Loucy (cell line): ENCODE measurements around the gene PLA2G4E.

Experiments
- H2AFZ ChIP-seq: fragments of 200-600 bp; sonication (generic); 2 replicates; pipeline ENCODE4 v1.6.0; 2016; ENCODE audit warnings: antibody characterized with exemption, mild to moderate bottlenecking, low read length, moderate library complexity
- H3F3A ChIP-seq: fragments of 200-600 bp; 2 replicates; pipeline ENCODE4 v1.6.0; 2016; ENCODE audit warnings: antibody characterized with exemption, low read depth, mild to moderate bottlenecking
- H3K27me3 ChIP-seq: fragments of 200-600 bp; sonication (generic); 2 replicates; pipeline ENCODE4 v1.6.1; 2014; ENCODE audit warnings: low read length, mild to moderate bottlenecking; ENCODE audit not compliant: insufficient read depth, poor library complexity, severe bottlenecking
- H3K36me3 ChIP-seq: fragments of 200-600 bp; sonication (generic); 2 replicates; pipeline ENCODE4 v1.6.1; 2016; ENCODE audit warnings: low read length; ENCODE audit not compliant: insufficient read depth
- H3K4me1 ChIP-seq: fragments of 200-600 bp; sonication (generic); 2 replicates; pipeline ENCODE4 v1.5.1; 2014; ENCODE audit warnings: low read length, mild to moderate bottlenecking; ENCODE audit not compliant: insufficient read depth, poor library complexity, severe bottlenecking
- H3K4me2 ChIP-seq: fragments of 200-600 bp; sonication (generic); 2 replicates; pipeline ENCODE4 v1.6.0; 2014; ENCODE audit warnings: antibody characterized with exemption, low read length, low read depth, mild to moderate bottlenecking; ENCODE audit not compliant: poor library complexity, severe bottlenecking
- H3K4me3 ChIP-seq: fragments of 200-600 bp; sonication (generic); 2 replicates; pipeline ENCODE4 v1.5.1; 2014; ENCODE audit warnings: low read length, mild to moderate bottlenecking, mixed read lengths; ENCODE audit not compliant: poor library complexity, severe bottlenecking
- H3K79me2 ChIP-seq: fragments of 200-600 bp; sonication (generic); 2 replicates; pipeline ENCODE4 v1.6.1; 2014; ENCODE audit warnings: low read length; ENCODE audit not compliant: insufficient read depth
- H3K9ac ChIP-seq: fragments of 200-600 bp; sonication (generic); 2 replicates; pipeline ENCODE4 v1.6.0; 2014; ENCODE audit warnings: mild to moderate bottlenecking, low read depth, low read length, moderate library complexity; ENCODE audit not compliant: poor library complexity, severe bottlenecking
- H3K9me2 ChIP-seq: fragments of 200-600 bp; sonication (generic); replicated peaks from 2 replicates; pipeline ENCODE4 v1.6.1; 2016; ENCODE audit warnings: low read depth, low read length, mixed read lengths
- H3K9me3 ChIP-seq: fragments of 200-600 bp; sonication (generic); 2 replicates; pipeline ENCODE4 v1.6.1; 2014; ENCODE audit warnings: mild to moderate bottlenecking, antibody characterized with exemption, low read length, low read depth; ENCODE audit not compliant: insufficient read depth
- H4K20me1 ChIP-seq: fragments of 200-600 bp; sonication (generic); 2 replicates; pipeline ENCODE4 v1.6.0; 2014; ENCODE audit warnings: antibody characterized with exemption, low read length, mild to moderate bottlenecking; ENCODE audit not compliant: insufficient read depth, poor library complexity, severe bottlenecking
- EZH2phosphoT487 ChIP-seq: fragments of 200-600 bp; IDR thresholded peaks from 2 replicates; pipeline ENCODE4 v1.6.1; 2018; ENCODE audit warnings: antibody characterized with exemption, mild to moderate bottlenecking, moderate library complexity, borderline replicate concordance
- TF ChIP-seq, protein P1 (sequence below): fragments of 200-600 bp; sonication (generic); conservative IDR thresholded peaks from 2 replicates; pipeline ENCODE4 v1.5.1; 2014; ENCODE audit warnings: mild to moderate bottlenecking, antibody characterized with exemption, low read length

PLA2G4E gene

DNA sequence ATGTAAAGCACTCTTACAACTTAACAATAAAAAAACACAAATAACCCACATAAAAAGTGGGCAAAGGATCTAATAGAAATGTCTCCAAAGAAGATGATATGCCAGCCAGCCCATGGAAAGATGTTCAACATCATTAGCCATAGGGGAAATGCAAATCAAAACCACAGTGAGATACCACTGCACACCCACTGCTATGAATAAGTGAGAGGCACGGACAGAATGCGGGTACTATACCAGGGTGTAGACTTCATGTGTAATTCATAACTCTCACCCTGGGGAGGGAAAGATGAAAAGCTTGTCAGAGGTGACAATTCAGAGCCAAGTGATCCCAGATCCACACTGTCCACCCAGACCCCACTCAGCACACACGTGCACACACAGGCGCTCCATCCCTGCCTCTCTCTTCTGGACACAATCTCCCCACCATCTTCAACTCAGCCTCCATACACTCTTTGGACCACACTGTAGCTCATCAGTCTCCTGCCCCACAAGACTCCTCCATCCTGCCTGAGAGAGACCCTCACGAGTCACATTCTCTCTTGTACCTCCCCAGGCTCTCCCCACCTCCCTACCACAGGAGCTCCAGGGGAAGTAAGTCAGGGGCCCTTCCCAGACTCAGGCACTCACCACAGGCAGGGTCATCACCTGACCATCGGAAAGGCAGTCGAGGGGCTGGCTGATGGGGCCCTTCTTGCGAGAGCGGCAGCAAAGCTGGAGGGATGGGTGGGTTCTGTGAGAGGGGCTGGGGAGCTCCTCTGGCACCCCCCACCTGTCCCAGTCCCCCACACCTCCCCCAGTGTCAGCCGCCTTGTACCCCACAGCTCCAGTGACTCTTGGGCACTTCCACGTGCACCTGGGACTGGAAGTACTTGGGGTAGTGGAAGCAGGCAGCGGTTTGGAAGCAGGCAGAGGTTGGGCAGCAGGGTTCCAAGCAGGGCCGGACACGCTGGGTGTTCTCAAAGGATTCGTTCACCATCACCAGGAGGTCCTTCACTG is 21.3 kb downstream of the PLA2G4E start:
- H3K4me1 ChIP-seq = no peaks in the 10 kb centered on the region
- H4K20me1 ChIP-seq = no peaks in the 10 kb centered on the region
- H3K36me3 ChIP-seq = no peaks in the 10 kb centered on the region
- H3K4me3 ChIP-seq = no peak overlapping the region
- H3F3A ChIP-seq = no peaks in the 10 kb centered on the region
- no peak overlapping the region for H2AFZ ChIP-seq
- no peak overlapping the region for H3K9ac ChIP-seq
- H3K9me3 ChIP-seq = no peaks in the 10 kb centered on the region
- no peaks in the 10 kb centered on the region for H3K79me2 ChIP-seq
- no peak overlapping the region for H3K4me2 ChIP-seq
- no peak for TF ChIP-seq EZH2phosphoT487
- TF ChIP-seq, protein P1, sequence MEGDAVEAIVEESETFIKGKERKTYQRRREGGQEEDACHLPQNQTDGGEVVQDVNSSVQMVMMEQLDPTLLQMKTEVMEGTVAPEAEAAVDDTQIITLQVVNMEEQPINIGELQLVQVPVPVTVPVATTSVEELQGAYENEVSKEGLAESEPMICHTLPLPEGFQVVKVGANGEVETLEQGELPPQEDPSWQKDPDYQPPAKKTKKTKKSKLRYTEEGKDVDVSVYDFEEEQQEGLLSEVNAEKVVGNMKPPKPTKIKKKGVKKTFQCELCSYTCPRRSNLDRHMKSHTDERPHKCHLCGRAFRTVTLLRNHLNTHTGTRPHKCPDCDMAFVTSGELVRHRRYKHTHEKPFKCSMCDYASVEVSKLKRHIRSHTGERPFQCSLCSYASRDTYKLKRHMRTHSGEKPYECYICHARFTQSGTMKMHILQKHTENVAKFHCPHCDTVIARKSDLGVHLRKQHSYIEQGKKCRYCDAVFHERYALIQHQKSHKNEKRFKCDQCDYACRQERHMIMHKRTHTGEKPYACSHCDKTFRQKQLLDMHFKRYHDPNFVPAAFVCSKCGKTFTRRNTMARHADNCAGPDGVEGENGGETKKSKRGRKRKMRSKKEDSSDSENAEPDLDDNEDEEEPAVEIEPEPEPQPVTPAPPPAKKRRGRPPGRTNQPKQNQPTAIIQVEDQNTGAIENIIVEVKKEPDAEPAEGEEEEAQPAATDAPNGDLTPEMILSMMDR = no peak
- H3K27me3 ChIP-seq = no peaks in the 10 kb centered on the region
- no peaks in the 10 kb centered on the region for H3K9me2 ChIP-seq

DNA sequence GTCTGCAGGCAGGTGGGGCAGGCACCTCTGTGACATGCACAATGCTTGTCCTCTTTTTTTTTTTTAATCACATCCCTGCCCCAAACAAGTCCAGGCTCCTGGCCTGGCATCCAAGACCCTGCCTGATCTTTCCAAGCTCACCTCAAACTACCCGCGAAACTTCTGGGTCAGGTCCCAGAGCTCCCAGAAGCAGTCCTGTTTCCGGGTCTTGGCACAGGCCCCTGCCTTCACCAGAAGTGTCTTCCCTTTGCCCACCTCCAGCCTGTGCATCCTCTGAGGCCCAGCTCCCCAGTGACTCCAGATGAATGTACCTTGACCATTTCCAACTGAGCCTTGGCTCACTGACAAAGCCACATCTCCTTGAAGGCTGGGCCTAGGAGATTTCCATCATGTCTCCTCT is 23.0 kb downstream of the PLA2G4E start:
- no peaks in the 10 kb centered on the region for H3F3A ChIP-seq
- H3K79me2 ChIP-seq = no peaks in the 10 kb centered on the region
- H3K4me3 ChIP-seq = no peak overlapping the region
- H3K9me3 ChIP-seq = no peaks in the 10 kb centered on the region
- H3K27me3 ChIP-seq = no peaks in the 10 kb centered on the region
- no peaks in the 10 kb centered on the region for H3K4me1 ChIP-seq
- no peak overlapping the region for H3K4me2 ChIP-seq
- H3K9ac ChIP-seq = no peak overlapping the region
- no peak for TF ChIP-seq EZH2phosphoT487
- TF ChIP-seq, protein P1 = no peak
- no peaks in the 10 kb centered on the region for H3K36me3 ChIP-seq
- H4K20me1 ChIP-seq = no peaks in the 10 kb centered on the region
- no peaks in the 10 kb centered on the region for H3K9me2 ChIP-seq
- no peak overlapping the region for H2AFZ ChIP-seq

DNA sequence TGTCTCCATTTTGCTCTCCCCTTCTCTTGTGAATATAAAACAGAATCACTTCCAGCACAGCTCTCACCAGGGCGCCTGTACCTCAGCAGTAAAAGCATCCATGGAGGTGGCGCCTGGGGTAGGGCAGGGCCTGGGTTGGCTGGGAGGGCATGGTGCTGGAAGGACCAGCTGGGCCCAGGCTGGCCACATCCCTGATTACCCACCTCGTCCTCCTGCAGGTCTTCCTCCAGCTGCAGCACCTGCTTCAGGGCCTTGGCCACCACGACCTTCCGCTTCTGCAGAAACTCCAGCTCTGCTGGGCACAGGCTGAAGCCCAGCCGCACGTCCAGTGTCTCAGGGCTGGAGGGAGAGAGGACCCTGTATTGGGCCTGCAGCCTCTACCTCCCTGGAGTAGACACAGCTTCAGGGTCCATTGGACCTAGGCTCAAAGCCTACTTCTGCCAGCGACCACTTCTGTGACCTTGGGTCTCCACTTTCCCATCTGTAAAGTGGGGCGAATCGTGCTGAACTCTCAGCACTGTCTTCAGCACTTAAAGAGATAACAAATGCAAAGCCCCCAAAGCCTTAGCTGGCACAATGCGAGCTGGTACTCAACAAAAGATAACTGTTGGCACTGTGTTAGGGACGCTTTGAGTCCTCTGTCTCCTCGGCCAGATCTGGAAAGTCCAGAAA is 23.8 kb downstream of the PLA2G4E start:
- H3K4me1 ChIP-seq = no peaks in the 10 kb centered on the region
- H4K20me1 ChIP-seq = no peaks in the 10 kb centered on the region
- no peak overlapping the region for H3K4me3 ChIP-seq
- H3K9me2 ChIP-seq = no peaks in the 10 kb centered on the region
- no peaks in the 10 kb centered on the region for H3F3A ChIP-seq
- no peaks in the 10 kb centered on the region for H3K36me3 ChIP-seq
- no peaks in the 10 kb centered on the region for H3K27me3 ChIP-seq
- H3K9me3 ChIP-seq = no peaks in the 10 kb centered on the region
- no peak for TF ChIP-seq EZH2phosphoT487
- TF ChIP-seq, protein P1 = no peak
- no peak overlapping the region for H2AFZ ChIP-seq
- no peak overlapping the region for H3K9ac ChIP-seq
- no peaks in the 10 kb centered on the region for H3K79me2 ChIP-seq
- H3K4me2 ChIP-seq = no peak overlapping the region
